Heart right ventricle (tissue), 16 donors: ENCODE results near the gene MEGF11. TPM values are rescaled to one million over a fixed set of nuclear protein-coding genes. Genes with fewer than 3 reads are reported as not detected.
A peak's percentile ranks its signal among the peaks of the same experiment; 100 is the strongest.

ENCODE experiments used
- ATAC-seq, 8 donors: fragments of 200-7000 bp; cut with Tn5 transposase; one replicate each; pipeline ENCODE4 v1.9.1; 2020; ENCODE audit warnings: mild to moderate bottlenecking in 8 of 8, moderate library complexity in 8 of 8, moderate number of reproducible peaks in 1 of 8
- DNase-seq, 2 donors: peaks; one replicate each; pipeline ENCODE4 v3.0.0-alpha.2; 2020
- H3K27ac ChIP-seq, 10 donors: fragments of 200-600 bp; sonication (generic) in 2 of 10; one replicate each; pipeline versions ENCODE4 v1.5.0 to v1.8.0; 2020 to 2022; ENCODE audit warnings: mild to moderate bottlenecking in 3 of 10
- H3K27me3 ChIP-seq, 7 donors: fragments of 200-600 bp; one replicate each; pipeline ENCODE4 v1.8.0; 2021 to 2022; ENCODE audit warnings: mild to moderate bottlenecking in 2 of 7
- H3K36me3 ChIP-seq, 9 donors: fragments of 200-600 bp; sonication (generic) in 1 of 9; one replicate each; pipeline versions ENCODE4 v1.5.0 to v1.8.0; 2020 to 2022; ENCODE audit warnings: mild to moderate bottlenecking in 2 of 9
- H3K4me1 ChIP-seq, 9 donors: fragments of 200-600 bp; sonication (generic) in 1 of 9; one replicate each; pipeline versions ENCODE4 v1.5.0 to v1.8.0; 2020 to 2022; ENCODE audit warnings: mild to moderate bottlenecking in 4 of 9
- H3K4me3 ChIP-seq, 10 donors: fragments of 200-600 bp; sonication (generic) in 2 of 10; one replicate each; pipeline versions ENCODE4 v1.5.0 to v1.8.0; 2020 to 2022; ENCODE audit warnings: mild to moderate bottlenecking in 7 of 10, moderate library complexity in 2 of 10
- H3K9me3 ChIP-seq, 11 donors: fragments of 200-600 bp in 10 of 11; sonication (generic) in 2 of 11; one replicate each; pipeline versions ENCODE4 v1.5.0 to v1.8.0; 2013 to 2022; ENCODE audit warnings: mild to moderate bottlenecking in 2 of 11, control low read depth in 1 of 11, moderate library complexity in 1 of 11
- WGBS, 2 donors: extraction: QIAGEN DNeasy Blood & Tissue Kit; methylation state at CpG; one replicate each; pipeline ENCODE4 v1.1.7; 2013; ENCODE audit warnings: inconsistent platforms in 1 of 2; 5-methylcytosine and 5-hydroxymethylcytosine counted together
- intact Hi-C, 10 donors: fragments of 100-400 bp; cut with DNase I; formaldehyde crosslinking; loops; one replicate each; pipeline versions ENCODE4 v1.11.1 to v1.14.2; 2022
- polyA plus RNA-seq, 2 donors: library from polyadenylated mRNA; stranded (reverse); fragments of 200-250 nt; gene quantifications; one replicate each; pipeline ENCODE4 v1.2.3, GENCODE V29; 2013
- total RNA-seq, 10 donors: library from RNA; stranded (reverse); fragmentation: NEBNext Ultra II Directional in 3 of 10; extraction: Animal tissue kit (Norgen Biotek cat#: 25700) in 3 of 10; gene quantifications; one replicate each; pipeline versions ENCODE4 v1.2.1 to v1.2.4, GENCODE V29; 2021 to 2023
- TF ChIP-seq, protein P1 (sequence below), 9 donors: fragments of 200-600 bp; sonication (generic) in 2 of 9; IDR thresholded peaks; one replicate each; pipeline versions ENCODE4 v1.5.0 to v1.8.0; 2021 to 2022; ENCODE audit warnings: antibody characterized with exemption in 9 of 9, mild to moderate bottlenecking in 5 of 9, moderate library complexity in 1 of 9
- donor health status: Arrhythmogenic right ventricular cardiomyopathy.
- donor health status: ischemic (EF 13 %, LVEDD 7.1; RV severe dilation, severe dysfunction).
- donor health status: healthy with polysubstance abuse.
- donor health status: DM: no; HTN: yes; CAD: no.
- donor health status: DM: no; HTN: no; CAD: no.
- donor health status: ischemic (EF 25% LVEDD 6.9; RV normal size, moderate dysfunction).
- donor health status: ischemic (EF 25% LVEDD 5.7; RV mildly dilated, moderate dysfunction).
- donor health status: healthy.
- donor health status: DM: yes; HTN: yes; CAD: no.
- donor health status: Ischemic cardiomyopathy.
- donor health status: ischemic (EF 35%, LVEDD 5.7; RV mildly dilated, moderate dysfunction).
- donor health status: nonischemic (EF 11% LVEDD 7.7; RV severe dilation, severe dysfunction).
- donor health status: DM: yes; HTN: yes; CAD: no.
- donor health status: PGD.
- donor health status: ischemic (EF 29% LVEDD 5.4; RV normal size, mild dysfunction).
- donor health status: nonischemic (EF 23%, LVEDD 6.1; RV moderate dilation, normal function).

Gene MEGF11
- total and polyA plus RNA-seq, 12 donors, result 0.03 TPM; not detected in 11

DNA sequence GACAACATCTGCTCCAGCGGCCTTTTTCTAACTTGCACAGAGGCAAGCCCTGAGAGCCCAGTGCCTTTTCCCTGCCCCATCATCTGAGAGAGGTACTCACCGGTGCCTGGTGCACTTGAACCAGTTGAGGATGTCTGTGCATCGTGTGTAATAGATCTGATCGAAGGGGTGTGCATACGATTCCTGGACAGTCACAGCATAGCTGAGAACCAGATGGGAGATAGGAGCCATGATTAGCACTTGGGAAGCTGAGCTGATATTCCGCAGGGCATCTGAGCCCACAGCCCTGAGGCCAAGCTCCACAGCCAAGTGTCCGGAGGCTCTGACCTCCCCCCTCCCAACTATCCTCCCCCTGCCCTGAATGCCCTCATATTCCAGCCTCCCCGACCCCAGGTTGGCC is 129.8 kb downstream of the MEGF11 start:
- no peaks in the 10 kb centered on the region for H3K36me3 ChIP-seq
- DNase-seq (no peak), ATAC-seq (no peak)
- H3K9me3 ChIP-seq, result no peaks in the 10 kb centered on the region
- no peak overlapping the region for H3K27ac ChIP-seq
- TF ChIP-seq, protein P1, sequence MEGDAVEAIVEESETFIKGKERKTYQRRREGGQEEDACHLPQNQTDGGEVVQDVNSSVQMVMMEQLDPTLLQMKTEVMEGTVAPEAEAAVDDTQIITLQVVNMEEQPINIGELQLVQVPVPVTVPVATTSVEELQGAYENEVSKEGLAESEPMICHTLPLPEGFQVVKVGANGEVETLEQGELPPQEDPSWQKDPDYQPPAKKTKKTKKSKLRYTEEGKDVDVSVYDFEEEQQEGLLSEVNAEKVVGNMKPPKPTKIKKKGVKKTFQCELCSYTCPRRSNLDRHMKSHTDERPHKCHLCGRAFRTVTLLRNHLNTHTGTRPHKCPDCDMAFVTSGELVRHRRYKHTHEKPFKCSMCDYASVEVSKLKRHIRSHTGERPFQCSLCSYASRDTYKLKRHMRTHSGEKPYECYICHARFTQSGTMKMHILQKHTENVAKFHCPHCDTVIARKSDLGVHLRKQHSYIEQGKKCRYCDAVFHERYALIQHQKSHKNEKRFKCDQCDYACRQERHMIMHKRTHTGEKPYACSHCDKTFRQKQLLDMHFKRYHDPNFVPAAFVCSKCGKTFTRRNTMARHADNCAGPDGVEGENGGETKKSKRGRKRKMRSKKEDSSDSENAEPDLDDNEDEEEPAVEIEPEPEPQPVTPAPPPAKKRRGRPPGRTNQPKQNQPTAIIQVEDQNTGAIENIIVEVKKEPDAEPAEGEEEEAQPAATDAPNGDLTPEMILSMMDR (IDR thresholded peaks at IDR 0.05), result no peak
- H3K4me1 ChIP-seq, result no peaks in the 10 kb centered on the region
- no peak overlapping the region for H3K4me3 ChIP-seq
- intact Hi-C loops, result loop anchor here in 1 of 10 donors (10.0 kb wide), 1 partner anchor 161 kb away; no protein-coding TSS in a partner anchor
- H3K27me3 ChIP-seq, result peaks cover 0 to 54% (median 40%) of the 10 kb centered on the region in 7 donors
- 88 to 90% methylated on average over 8 of the region's 8 CpGs for WGBS, 2 donors

DNA sequence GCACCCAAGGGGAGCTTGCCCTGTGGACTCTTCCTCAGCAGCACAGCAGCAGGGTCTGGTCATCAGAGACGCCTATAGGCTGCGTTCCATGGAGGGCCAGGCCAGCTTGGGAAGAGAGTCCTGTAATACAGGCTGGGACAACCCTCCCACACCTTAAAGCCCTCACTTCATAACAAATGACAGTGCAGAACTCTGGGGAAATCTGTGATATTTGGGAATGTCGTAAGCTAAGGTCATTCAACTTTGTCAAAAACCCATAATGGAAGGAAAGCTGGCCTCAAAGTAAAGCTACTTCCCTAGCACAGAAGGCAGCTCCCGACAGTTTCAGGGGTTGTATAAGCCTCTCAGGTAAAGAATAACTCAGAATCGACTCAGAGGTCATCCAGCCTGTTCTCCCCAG is 133.1 kb downstream of the MEGF11 start:
- no peaks in the 10 kb centered on the region for H3K4me1 ChIP-seq
- H3K4me3 ChIP-seq, result no peak overlapping the region
- intact Hi-C loops, result loop anchor here in 1 of 10 donors (10.0 kb wide), 1 partner anchor 164 kb away; no protein-coding TSS in a partner anchor
- no peak overlapping the region for H3K27ac ChIP-seq
- no peaks in the 10 kb centered on the region for H3K36me3 ChIP-seq
- ATAC-seq, result peak in 1 of 8 donors; percentile 36
- no peaks in the 10 kb centered on the region for H3K9me3 ChIP-seq
- TF ChIP-seq, protein P1 (IDR thresholded peaks at IDR 0.05), result no peak
- DNase-seq, result no peak
- 86 to 88% methylated on average over 5 of the region's 5 CpGs for WGBS, 2 donors
- peaks cover 0 to 36% (median 21%) of the 10 kb centered on the region in 7 donors for H3K27me3 ChIP-seq

DNA sequence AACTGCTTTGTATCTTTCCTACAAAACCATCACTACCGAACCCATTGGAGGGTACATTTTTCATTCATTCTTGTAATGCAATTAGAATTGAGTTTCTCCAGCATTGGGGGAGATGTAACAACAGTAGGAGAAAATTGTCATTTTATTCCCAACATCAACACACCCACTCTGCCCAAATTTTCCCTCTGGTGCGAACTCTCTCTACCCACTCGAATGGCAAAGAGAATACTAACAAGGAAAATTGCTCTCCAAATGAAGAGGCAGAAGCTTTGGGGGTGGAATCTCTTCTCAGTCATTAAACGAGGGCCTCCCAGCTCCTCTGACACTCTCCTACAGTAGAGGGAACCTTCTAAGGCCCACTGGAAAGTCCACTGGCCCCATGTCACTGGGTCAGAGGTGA is 135.7 kb downstream of the MEGF11 start:
- no peak overlapping the region for H3K4me3 ChIP-seq
- TF ChIP-seq, protein P1 (IDR thresholded peaks at IDR 0.05), result no peak
- DNase-seq (no peak), ATAC-seq (no peak)
- intact Hi-C loops, result no loop called here
- H3K9me3 ChIP-seq, result no peaks in the 10 kb centered on the region
- no peak overlapping the region for H3K27ac ChIP-seq
- peaks cover 0 to 21% (median 17%) of the 10 kb centered on the region in 7 donors for H3K27me3 ChIP-seq
- H3K36me3 ChIP-seq, result no peaks in the 10 kb centered on the region
- no peaks in the 10 kb centered on the region for H3K4me1 ChIP-seq
- WGBS, 2 donors, result 86 to 88% methylated on average over 4 of the region's 4 CpGs

DNA sequence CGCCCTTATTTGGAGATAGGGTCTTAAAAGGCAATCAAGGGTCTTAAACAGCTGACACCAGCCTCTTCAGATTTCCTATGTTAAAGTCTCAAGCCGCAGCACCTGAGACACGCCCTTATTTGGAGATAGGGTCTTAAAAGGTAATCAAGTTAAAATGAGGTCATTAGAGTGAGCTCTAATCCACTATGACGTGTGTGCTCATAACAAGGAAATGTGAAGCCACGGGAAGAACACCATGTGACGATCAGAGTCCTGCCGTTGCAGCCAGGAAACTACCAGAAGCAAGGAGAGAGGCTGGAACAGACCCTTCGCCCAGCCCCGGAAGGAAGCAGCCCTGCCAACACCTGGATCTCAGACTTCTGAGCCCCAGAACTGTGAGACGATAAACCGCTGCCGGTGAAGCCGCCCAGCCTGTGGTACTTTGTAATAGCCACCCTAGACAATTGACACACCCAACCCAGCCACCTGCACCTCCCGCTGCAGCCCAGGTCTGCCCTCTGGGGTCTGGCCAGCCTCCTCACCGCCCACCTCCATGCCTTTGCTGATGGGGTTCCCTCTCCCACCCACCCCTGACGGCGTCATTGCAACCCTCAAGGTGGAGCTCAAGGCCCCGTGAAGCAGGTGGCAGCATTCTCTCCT is 137.9 kb downstream of the MEGF11 start:
- intact Hi-C loops, result no loop called here
- Histone ChIP-seq H3K36me3 (no peaks in the 10 kb centered on the region), H3K27ac (no peak overlapping the region), H3K4me3 (no peak overlapping the region), H3K4me1 (no peaks in the 10 kb centered on the region), H3K27me3 (peaks cover 0 to 27% (median 16%) of the 10 kb centered on the region in 7 donors), H3K9me3 (no peaks in the 10 kb centered on the region)
- no peak for DNase-seq
- ATAC-seq, result no peak
- WGBS, 2 donors, result 60 to 65% methylated on average over 18 of the region's 18 CpGs
- TF ChIP-seq, protein P1 (IDR thresholded peaks at IDR 0.05), result no peak
